NOMO-1 (cell line): ENCODE results near the gene PTPN2.

Experiments used
- DNase-seq, 2 experiments: peaks; one replicate each; lab custom pipeline; 2025; ENCODE audit not compliant: unreplicated experiment in 2 of 2; lab: John Stamatoyannopoulos, UW

Gene PTPN2

DNA sequence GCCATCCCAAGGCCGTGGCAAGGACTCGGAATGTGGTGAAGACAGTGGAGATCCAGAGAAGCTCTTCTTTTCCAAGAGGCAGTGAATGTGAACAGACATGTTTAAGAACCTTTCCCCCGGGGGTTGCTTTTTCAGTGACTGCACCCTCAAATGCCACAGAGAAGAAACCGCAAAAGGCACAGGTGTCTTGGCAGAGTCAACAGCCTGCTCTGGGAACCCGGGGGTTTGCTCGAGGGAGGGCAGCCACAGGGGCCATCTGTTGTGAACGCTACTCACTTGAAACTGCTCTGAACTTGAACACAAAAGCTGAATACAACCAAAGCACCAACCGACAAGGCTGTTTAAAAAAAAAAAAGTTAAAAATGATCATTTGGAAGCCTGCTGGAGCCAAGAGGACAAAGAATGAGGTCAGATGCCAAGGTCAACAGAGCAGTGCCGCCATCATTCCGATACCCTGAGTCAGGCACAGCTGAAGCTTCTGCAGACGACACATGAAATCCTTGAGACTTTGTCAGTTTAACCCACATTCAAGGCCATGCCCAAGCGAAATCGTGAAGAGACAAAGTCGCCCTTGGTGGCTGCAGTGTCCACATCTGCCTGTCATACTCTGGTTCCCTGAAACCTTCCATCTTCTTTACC, 133.8 kb downstream of the PTPN2 start:
- no peak for DNase-seq

- DNase-seq, result no peak
Measured at GRCh38 chr18:12749121-12749520, 134.9 kb downstream of the PTPN2 start.

GRCh38 chr18:12748671-12749070, 135.4 kb downstream of the PTPN2 start:
- no peak for DNase-seq

DNA sequence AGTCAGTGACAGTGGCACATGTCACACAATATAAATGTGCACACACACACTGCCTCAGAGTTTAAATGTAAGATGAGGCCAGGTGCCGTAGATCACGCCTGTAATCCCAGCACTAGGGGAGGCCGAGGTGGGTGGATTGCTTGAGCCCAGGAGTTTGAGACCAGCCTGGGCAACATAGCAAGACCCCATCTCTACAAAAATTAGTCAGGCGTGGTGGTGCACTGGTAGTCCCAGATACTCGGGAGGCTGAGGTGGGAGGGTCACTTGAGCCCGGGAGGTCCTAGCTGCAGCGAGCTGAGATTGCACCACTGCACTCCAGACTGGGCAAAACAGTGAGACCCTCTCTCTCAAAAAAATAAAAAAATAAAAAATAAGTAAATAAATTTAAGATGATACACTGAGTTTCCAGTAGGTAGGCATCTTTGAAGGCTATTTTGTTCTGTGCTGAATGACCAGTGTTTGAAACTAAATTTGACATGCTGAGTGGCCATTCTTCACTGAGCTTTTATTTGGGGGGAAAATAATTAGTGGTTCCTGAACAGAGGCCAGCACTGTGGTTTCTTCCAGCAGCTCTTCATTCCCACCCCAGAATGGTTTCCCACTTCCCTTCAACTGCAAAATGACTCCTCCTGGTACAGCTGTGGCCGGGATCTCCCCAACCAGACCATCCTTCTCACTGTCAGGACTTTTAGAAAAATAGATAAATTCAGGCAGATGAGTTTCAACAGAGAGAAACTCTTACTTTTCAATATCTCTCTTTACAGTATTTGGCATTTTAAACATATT, 136.3 kb downstream of the PTPN2 start:
- no peak for DNase-seq

GRCh38 chr18:12745095-12745795, 138.8 kb downstream of the PTPN2 start:
- DNase-seq, result no peak

GRCh38 chr18:12744103-12744502, 139.9 kb downstream of the PTPN2 start:
- peak in 1 of 2 experiments; percentile 74 for DNase-seq

- no peak for DNase-seq
Measured at GRCh38 chr18:12742453-12742852, 141.6 kb downstream of the PTPN2 start.
